Activated CD4-positive, alpha-beta memory T cell treated with anti-CD3 and anti-CD28 coated beads for 36 hours (primary cell): Measurements from ENCODE around the gene HMX3. TPM values are rescaled to one million over a fixed set of nuclear protein-coding genes. Genes with fewer than 3 reads are reported as not detected.

Source experiments
- CTCF ChIA-PET: fragments of 350-600 bp; sonication (Branson Sonifier 250); formaldehyde crosslinking; loops from one replicate; lab custom pipeline; 2021; ENCODE audit warnings: antibody characterized with exemption, inconsistent platforms; lab: Charles Lee
- POLR2A ChIA-PET: fragments of 350-600 bp; sonication (Branson Sonifier 250); formaldehyde crosslinking; loops from one replicate; lab custom pipeline; 2021; ENCODE audit warnings: antibody characterized with exemption; lab: Charles Lee
- DNase-seq: peaks from one replicate; pipeline ENCODE4 v3.0.0-alpha.2; 2020
- H3K27ac Mint-ChIP-seq: one replicate; pipeline ENCODE4 v1.8.0; 2021; ENCODE audit warnings: mixed read lengths
- H3K27me3 Mint-ChIP-seq: one replicate; pipeline ENCODE4 v1.8.0; 2021; ENCODE audit warnings: mixed read lengths
- H3K36me3 Mint-ChIP-seq: one replicate; pipeline ENCODE4 v1.8.0; 2021; ENCODE audit warnings: mixed read lengths
- H3K4me1 Mint-ChIP-seq: one replicate; pipeline ENCODE4 v1.8.0; 2021; ENCODE audit warnings: low read depth, mixed read lengths
- H3K4me3 Mint-ChIP-seq: one replicate; pipeline ENCODE4 v1.8.0; 2021; ENCODE audit warnings: mild to moderate bottlenecking, mixed read lengths
- H3K9me3 Mint-ChIP-seq: one replicate; pipeline ENCODE4 v1.8.0; 2021; ENCODE audit warnings: mixed read lengths
- intact Hi-C: fragments of 100-400 bp; cut with micrococcal nuclease; formaldehyde crosslinking; loops from one replicate; pipeline ENCODE4 v1.15.1; 2023
- total RNA-seq, 2 experiments: library from RNA; stranded (reverse); gene quantifications; one replicate each; pipeline ENCODE4 v1.2.3, GENCODE V29; 2021

HMX3 gene
- total RNA-seq, 2 experiments from 2014 or later: 0.19 to 0.24 TPM

- CTCF ChIA-PET: interaction anchor here (1.6 to 4.0 kb wide), 3 partner anchors 10 to 107 kb away, joined by 3 to 24 read pairs (median 22); no protein-coding TSS in a partner anchor
- Mint-ChIP-seq H3K4me3 (peak overlapping the region; percentile 73), H3K27me3 (peaks cover 33% of the 10 kb centered on the region), H3K4me1 (peaks cover 42% of the 10 kb centered on the region), H3K9me3 (no peaks in the 10 kb centered on the region), H3K27ac (no peak overlapping the region), H3K36me3 (peaks cover 14% of the 10 kb centered on the region)
- intact Hi-C loops: loop anchor here (5.0 to 10.0 kb wide), 3 partner anchors 198 to 1644 kb away; partner anchors contain the start of genes C10orf88, EEF1AKMT2 and LHPP
- POLR2A ChIA-PET: interaction anchor here (0.9 to 1.2 kb wide), 6 partner anchors 9 to 136 kb away, joined by 3 to 4 read pairs (median 3); no protein-coding TSS in a partner anchor
- DNase-seq: peak; percentile 54
These were observed 14.7 kb downstream of the HMX3 start for GRCh38 chr10:123150271-123150985.

GRCh38 chr10:123150986-123151736 is 15.4 kb downstream of the HMX3 start:
- ChIA-PET POLR2A (interaction anchor here (0.9 to 1.0 kb wide), 2 partner anchors 8 to 10 kb away, joined by 3 read pairs; no protein-coding TSS in a partner anchor), CTCF (interaction anchor here (1.6 to 4.0 kb wide), 3 partner anchors 11 to 108 kb away, joined by 3 to 24 read pairs (median 22); no protein-coding TSS in a partner anchor)
- Mint-ChIP-seq H3K27me3 (peaks cover 26% of the 10 kb centered on the region), H3K4me1 (peaks cover 42% of the 10 kb centered on the region), H3K36me3 (peaks cover 20% of the 10 kb centered on the region), H3K27ac (no peak overlapping the region), H3K9me3 (no peaks in the 10 kb centered on the region), H3K4me3 (peak overlapping the region; percentile 65)
- intact Hi-C loops: loop anchor here (5.0 to 10.0 kb wide), 3 partner anchors 199 to 1644 kb away; partner anchors contain the start of genes C10orf88, EEF1AKMT2 and LHPP
- DNase-seq: peak; percentile 54

- Mint-ChIP-seq H3K27ac (no peak overlapping the region), H3K36me3 (peaks cover 25% of the 10 kb centered on the region), H3K27me3 (peaks cover 23% of the 10 kb centered on the region), H3K4me1 (peaks cover 46% of the 10 kb centered on the region), H3K4me3 (peak overlapping the region; percentile 65), H3K9me3 (no peaks in the 10 kb centered on the region)
- CTCF ChIA-PET: interaction anchor here (1.6 to 4.0 kb wide), 3 partner anchors 12 to 108 kb away, joined by 3 to 24 read pairs (median 22); no protein-coding TSS in a partner anchor
- intact Hi-C loops: loop anchor here (5.0 to 10.0 kb wide), 3 partner anchors 199 to 1643 kb away; partner anchors contain the start of genes C10orf88, EEF1AKMT2 and LHPP
- DNase-seq: no peak
- POLR2A ChIA-PET: no interaction called here
These were observed 16.0 kb downstream of the HMX3 start for GRCh38 chr10:123151737-123152135.

- peaks cover 60% of the 10 kb centered on the region for H3K4me1 Mint-ChIP-seq
- no peaks in the 10 kb centered on the region for H3K9me3 Mint-ChIP-seq
- CTCF ChIA-PET: interaction anchor here (0.6 to 1.2 kb wide), 4 partner anchors 21 to 243 kb away, joined by 3 to 5 read pairs (median 4); partner anchors contain the start of gene IKZF5
- POLR2A ChIA-PET: interaction anchor here (0.6 to 1.9 kb wide), 5 partner anchors 8 to 133 kb away, joined by 3 to 8 read pairs (median 6); no protein-coding TSS in a partner anchor
- H3K27ac Mint-ChIP-seq: peak overlapping the region; percentile 100
- intact Hi-C loops: loop anchor here (1.0 to 10.0 kb wide), 10 partner anchors 19 to 1641 kb away; partner anchors contain the start of genes C10orf88, EEF1AKMT2, FAM24B and HMX3
- peaks cover 16% of the 10 kb centered on the region for H3K27me3 Mint-ChIP-seq
- peaks cover 44% of the 10 kb centered on the region for H3K36me3 Mint-ChIP-seq
- DNase-seq: no peak
- peak overlapping the region; percentile 100 for H3K4me3 Mint-ChIP-seq
These were observed 17.8 kb downstream of the HMX3 start for GRCh38 chr10:123153486-123154091.

GRCh38 chr10:123154092-123154710 is 18.4 kb downstream of the HMX3 start, which contains the start of gene BUB3:
TSS of gene BUB3 (plus strand) at chr10:123154402. CDS start at chr10:123154918, 516 bp downstream.
- peaks cover 45% of the 10 kb centered on the region for H3K36me3 Mint-ChIP-seq
- peak within 1 kb of the TSS; percentile 100 for H3K4me3 Mint-ChIP-seq
- H3K9me3 Mint-ChIP-seq: no peaks in the 10 kb centered on the region
- CTCF ChIA-PET: interaction anchor here (0.6 to 1.2 kb wide), 5 partner anchors 21 to 1307 kb away, joined by 3 to 5 read pairs (median 3); partner anchors contain the start of genes IKZF5 and LHPP
- POLR2A ChIA-PET: interaction anchor here (0.6 to 1.9 kb wide), 5 partner anchors 9 to 133 kb away, joined by 3 to 8 read pairs (median 6); no protein-coding TSS in a partner anchor
- peaks cover 10% of the 10 kb centered on the region for H3K27me3 Mint-ChIP-seq
- intact Hi-C loops: loop anchor here (1.0 to 10.0 kb wide), 10 partner anchors 19 to 1641 kb away; partner anchors contain the start of genes C10orf88, EEF1AKMT2, FAM24B and HMX3
- H3K4me1 Mint-ChIP-seq: peaks cover 60% of the 10 kb centered on the region
- DNase-seq: peak; percentile 98
- H3K27ac Mint-ChIP-seq: peak within 1 kb of the TSS; percentile 100

GRCh38 chr10:123154711-123155505 is 19.1 kb downstream of the HMX3 start:
- peak; percentile 66 for DNase-seq
- POLR2A ChIA-PET: interaction anchor here (0.8 to 1.9 kb wide), 4 partner anchors 9 to 132 kb away, joined by 3 to 8 read pairs (median 6); no protein-coding TSS in a partner anchor
- H3K4me1 Mint-ChIP-seq: peaks cover 66% of the 10 kb centered on the region

GRCh38 chr10:123156078-123156477 is 20.3 kb downstream of the HMX3 start:
- intact Hi-C loops: loop anchor here (10.0 kb wide), 1 partner anchor 1639 kb away; the partner anchor contains the start of gene EEF1AKMT2
- Mint-ChIP-seq H3K36me3 (peaks cover 58% of the 10 kb centered on the region), H3K27me3 (no peaks in the 10 kb centered on the region), H3K4me1 (peaks cover 71% of the 10 kb centered on the region), H3K27ac (peak overlapping the region; percentile 58), H3K9me3 (no peaks in the 10 kb centered on the region), H3K4me3 (peak overlapping the region; percentile 100)
- no peak for DNase-seq
- CTCF ChIA-PET: interaction anchor here (1.0 to 1.2 kb wide), 2 partner anchors 23 to 112 kb away, joined by 3 to 5 read pairs; no protein-coding TSS in a partner anchor
- POLR2A ChIA-PET: no interaction called here

More at GRCh38 chr10:123154711-123155505, 19.1 kb downstream of the HMX3 start:
- peak overlapping the region; percentile 100 for H3K27ac Mint-ChIP-seq
- H3K36me3 Mint-ChIP-seq: peaks cover 49% of the 10 kb centered on the region
- CTCF ChIA-PET: interaction anchor here (0.7 to 1.2 kb wide), 3 partner anchors 147 to 1307 kb away, joined by 3 to 5 read pairs (median 3); partner anchors contain the start of genes IKZF5 and LHPP
- intact Hi-C loops: loop anchor here (1.0 to 10.0 kb wide), 10 partner anchors 20 to 1640 kb away; partner anchors contain the start of genes C10orf88, EEF1AKMT2, FAM24B and HMX3
- peak overlapping the region; percentile 100 for H3K4me3 Mint-ChIP-seq
- H3K27me3 Mint-ChIP-seq: peaks cover 7% of the 10 kb centered on the region
- no peaks in the 10 kb centered on the region for H3K9me3 Mint-ChIP-seq

GRCh38 chr10:123157210-123157609 is 21.4 kb downstream of the HMX3 start:
- ChIA-PET CTCF (no interaction called here), POLR2A (no interaction called here)
- H3K9me3 Mint-ChIP-seq: no peaks in the 10 kb centered on the region
- no peak for DNase-seq
- intact Hi-C loops: loop anchor here (10.0 kb wide), 1 partner anchor 1638 kb away; the partner anchor contains the start of gene EEF1AKMT2
- H3K27me3 Mint-ChIP-seq: no peaks in the 10 kb centered on the region
- peaks cover 67% of the 10 kb centered on the region for H3K36me3 Mint-ChIP-seq
- peaks cover 75% of the 10 kb centered on the region for H3K4me1 Mint-ChIP-seq
- peak overlapping the region; percentile 26 for H3K27ac Mint-ChIP-seq
- peak overlapping the region; percentile 36 for H3K4me3 Mint-ChIP-seq

GRCh38 chr10:123158682-123159081 is 22.9 kb downstream of the HMX3 start:
- intact Hi-C loops: loop anchor here (10.0 kb wide), 1 partner anchor 1636 kb away; the partner anchor contains the start of gene EEF1AKMT2
- Mint-ChIP-seq H3K27me3 (no peaks in the 10 kb centered on the region), H3K9me3 (no peaks in the 10 kb centered on the region), H3K4me1 (peaks cover 67% of the 10 kb centered on the region), H3K4me3 (peak overlapping the region; percentile 6), H3K27ac (no peak overlapping the region), H3K36me3 (peaks cover 79% of the 10 kb centered on the region)
- POLR2A ChIA-PET: interaction anchor here (1.2 kb wide), 1 partner anchor 8 kb away, joined by 3 read pairs; no protein-coding TSS in a partner anchor
- CTCF ChIA-PET: no interaction called here
- DNase-seq: no peak
